A673 (cell line): ENCODE data around the gene CMIP.

Experiments used
- EZH2 ChIP-seq: fragments of 200-600 bp; sonication (generic); IDR thresholded peaks from 2 replicates; pipeline ENCODE4 v1.6.1; 2017; ENCODE audit warnings: borderline replicate concordance, low read depth, mild to moderate bottlenecking, mixed read lengths, antibody characterized with exemption, low read length; ENCODE audit not compliant: poor library complexity, severe bottlenecking
- TF ChIP-seq, protein P1 (sequence below): fragments of 300-800, 200-600 bp; sonication (generic); conservative IDR thresholded peaks from 2 replicates; pipeline ENCODE4 v1.5.1; 2017; ENCODE audit warnings: low read depth, mild to moderate bottlenecking, antibody characterized with exemption, low read length, moderate library complexity, mixed read lengths

GRCh38 chr16:81447383-81448101 is 2.9 kb downstream of the CMIP start:
- TF ChIP-seq, protein P1, sequence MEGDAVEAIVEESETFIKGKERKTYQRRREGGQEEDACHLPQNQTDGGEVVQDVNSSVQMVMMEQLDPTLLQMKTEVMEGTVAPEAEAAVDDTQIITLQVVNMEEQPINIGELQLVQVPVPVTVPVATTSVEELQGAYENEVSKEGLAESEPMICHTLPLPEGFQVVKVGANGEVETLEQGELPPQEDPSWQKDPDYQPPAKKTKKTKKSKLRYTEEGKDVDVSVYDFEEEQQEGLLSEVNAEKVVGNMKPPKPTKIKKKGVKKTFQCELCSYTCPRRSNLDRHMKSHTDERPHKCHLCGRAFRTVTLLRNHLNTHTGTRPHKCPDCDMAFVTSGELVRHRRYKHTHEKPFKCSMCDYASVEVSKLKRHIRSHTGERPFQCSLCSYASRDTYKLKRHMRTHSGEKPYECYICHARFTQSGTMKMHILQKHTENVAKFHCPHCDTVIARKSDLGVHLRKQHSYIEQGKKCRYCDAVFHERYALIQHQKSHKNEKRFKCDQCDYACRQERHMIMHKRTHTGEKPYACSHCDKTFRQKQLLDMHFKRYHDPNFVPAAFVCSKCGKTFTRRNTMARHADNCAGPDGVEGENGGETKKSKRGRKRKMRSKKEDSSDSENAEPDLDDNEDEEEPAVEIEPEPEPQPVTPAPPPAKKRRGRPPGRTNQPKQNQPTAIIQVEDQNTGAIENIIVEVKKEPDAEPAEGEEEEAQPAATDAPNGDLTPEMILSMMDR, result no peak
- no peak for TF ChIP-seq EZH2
